Prostate gland (tissue), 2 donors: ENCODE measurements around the gene TP53I13. TPM values are rescaled to one million over a fixed set of nuclear protein-coding genes. Genes with fewer than 3 reads are reported as not detected.

ENCODE experiments used
- DNase-seq: peaks from one replicate; pipeline ENCODE4 v3.0.0-alpha.2; 2019; ENCODE audit warnings: low spot score
- H3K27ac ChIP-seq, 2 donors: fragments of 200-600 bp; sonication (generic); 2 replicates each; pipeline ENCODE4 v1.5.1; 2017 to 2019
- H3K27me3 ChIP-seq: fragments of 200-600 bp; sonication (generic); replicated peaks from 2 replicates; pipeline ENCODE4 v1.5.1; 2019; ENCODE audit not compliant: insufficient read depth
- H3K36me3 ChIP-seq, 2 donors: fragments of 200-600 bp; sonication (generic); 1 replicate in 1 of 2; 2 replicates in 1 of 2; pipeline versions ENCODE4 v1.5.1 to v1.8.1; 2017 to 2019
- H3K4me1 ChIP-seq: fragments of 200-600 bp; sonication (generic); replicated peaks from 2 replicates; pipeline ENCODE4 v1.5.1; 2019
- H3K4me3 ChIP-seq, 2 donors: fragments of 200-600 bp; sonication (generic); 2 replicates each; pipeline ENCODE4 v1.5.1; 2017 to 2019
- H3K9me3 ChIP-seq: fragments of 200-600 bp; sonication (generic); 2 replicates; pipeline ENCODE4 v1.5.1; 2017
- CTCF ChIP-seq, 4 experiments: fragments of 200-600 bp in 2 of 4; fragments of 450-650 bp in 2 of 4; sonication (generic) in 2 of 4; IDR thresholded peaks; 1 replicate in 3 of 4; 2 replicates in 1 of 4; pipeline ENCODE4 v1.5.1; 2016 to 2019; ENCODE audit warnings: antibody characterized with exemption in 4 of 4, mild to moderate bottlenecking in 2 of 4, moderate library complexity in 2 of 4
- POLR2A ChIP-seq: fragments of 450-650 bp; IDR thresholded peaks from one replicate; pipeline ENCODE4 v1.6.1; 2016; ENCODE audit warnings: antibody characterized with exemption, mild to moderate bottlenecking
- POLR2AphosphoS5 ChIP-seq: sonication (generic); formaldehyde crosslinking; IDR thresholded peaks from one replicate; pipeline ENCODE4 v1.6.1; 2017; ENCODE audit warnings: antibody characterized with exemption
- WGBS: methylation state at CpG from one replicate; pipeline ENCODE4 v1.1.5; 2018; 5-methylcytosine and 5-hydroxymethylcytosine counted together
- intact Hi-C: fragments of 100-400 bp; cut with DNase I; formaldehyde crosslinking; loops from one replicate; pipeline ENCODE4 v1.14.2; 2022
- total RNA-seq, 2 donors: library from RNA; depleted of rRNA; stranded (reverse); fragments of >200 nt; gene quantifications; one replicate each; pipeline ENCODE4 v1.1.0, GENCODE V29; 2016

Gene TP53I13
- total RNA-seq, 2 donors from 2014 or later: 52.5 to 82.0 TPM

- intact Hi-C loops: no loop called here
- H3K27me3 ChIP-seq: no peaks in the 10 kb centered on the region
- H3K4me3 ChIP-seq: no peak overlapping the region
- DNase-seq: no peak
- peaks cover 1% of the 10 kb centered on the region for H3K4me1 ChIP-seq
- TF ChIP-seq POLR2AphosphoS5: no peak
- TF ChIP-seq CTCF (IDR thresholded peaks at IDR 0.05): no peak
- no peak for TF ChIP-seq POLR2A
- no peaks in the 10 kb centered on the region for H3K9me3 ChIP-seq
- H3K36me3 ChIP-seq: no peaks in the 10 kb centered on the region
- H3K27ac ChIP-seq: no peak overlapping the region
These were observed 50.8 kb downstream of the TP53I13 start for GRCh38 chr17:29619251-29619650.

- Histone ChIP-seq H3K9me3 (no peaks in the 10 kb centered on the region), H3K4me3 (no peak overlapping the region), H3K4me1 (no peaks in the 10 kb centered on the region), H3K36me3 (no peaks in the 10 kb centered on the region), H3K27me3 (no peaks in the 10 kb centered on the region), H3K27ac (no peak overlapping the region)
- no peak for DNase-seq
- TF ChIP-seq POLR2AphosphoS5: no peak
- TF ChIP-seq POLR2A: no peak
- no peak for TF ChIP-seq CTCF (IDR thresholded peaks at IDR 0.05)
- intact Hi-C loops: no loop called here
- 100% methylated on average over 4 of the region's 4 CpGs for WGBS
These were observed 51.8 kb downstream of the TP53I13 start for GRCh38 chr17:29620271-29620670.

DNA sequence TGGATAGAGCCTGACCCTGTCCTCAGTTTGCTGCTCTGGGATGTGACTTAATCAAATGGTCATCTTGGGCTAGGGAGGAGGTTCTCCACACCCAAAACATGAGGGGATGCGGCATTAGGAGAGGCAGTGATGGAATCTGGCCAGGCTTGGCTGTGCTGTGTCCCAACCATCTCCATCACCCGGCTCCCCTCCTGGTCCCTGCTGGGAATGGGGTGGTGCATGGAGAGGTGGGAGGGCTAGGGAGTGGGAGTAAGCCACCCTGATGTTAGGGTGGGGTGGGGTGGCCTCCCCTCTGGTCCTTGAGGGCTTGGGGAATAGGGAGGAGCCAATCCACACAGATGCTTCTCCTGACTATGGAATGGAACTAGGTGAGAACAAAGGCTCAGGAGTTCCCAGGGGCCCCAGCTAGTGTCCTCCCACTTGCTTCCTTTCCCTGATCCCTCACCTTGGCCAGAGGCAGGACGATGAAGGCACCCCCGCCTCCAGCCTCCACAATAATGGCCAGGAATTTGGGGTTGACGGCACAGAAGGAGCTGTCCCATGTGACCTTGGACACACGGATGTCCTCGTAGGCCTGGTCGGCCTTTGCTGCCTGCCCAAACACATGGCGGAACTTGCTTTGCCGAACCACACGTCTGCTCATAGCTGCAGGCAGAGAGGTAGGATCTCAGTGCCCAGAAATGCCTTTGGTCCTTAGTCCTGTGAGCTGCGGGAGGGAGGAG, 52.4 kb downstream of the TP53I13 start:
- intact Hi-C loops: no loop called here
- H3K27me3 ChIP-seq: no peaks in the 10 kb centered on the region
- no peak overlapping the region for H3K4me3 ChIP-seq
- no peaks in the 10 kb centered on the region for H3K9me3 ChIP-seq
- WGBS: 97% methylated on average over 12 of the region's 12 CpGs
- H3K4me1 ChIP-seq: no peaks in the 10 kb centered on the region
- H3K27ac ChIP-seq: no peak overlapping the region
- DNase-seq: no peak
- H3K36me3 ChIP-seq: no peaks in the 10 kb centered on the region
- TF ChIP-seq CTCF (IDR thresholded peaks at IDR 0.05) (no peak), POLR2A (no peak), POLR2AphosphoS5 (no peak)

DNA sequence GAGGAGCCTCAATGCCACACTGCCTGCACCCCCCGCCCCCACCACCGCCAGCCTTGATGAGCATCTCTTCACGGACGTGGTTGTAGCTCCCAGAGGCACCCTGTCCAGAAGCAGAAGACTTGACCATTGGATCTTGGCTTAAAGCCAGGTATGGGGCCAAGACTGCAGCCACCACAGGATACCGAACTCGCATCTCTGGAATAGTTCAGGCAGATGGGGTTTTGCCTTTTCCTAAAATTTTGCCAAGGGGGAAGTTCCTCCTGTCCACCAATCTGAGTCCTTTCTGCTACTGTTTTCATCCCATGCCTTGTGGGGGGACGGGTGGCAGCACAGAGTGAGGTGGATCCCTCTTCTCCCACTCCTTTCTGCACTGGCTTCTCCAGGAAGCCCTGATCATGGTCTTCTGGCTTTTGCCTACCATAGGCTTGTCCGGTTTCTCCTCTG, 53.3 kb downstream of the TP53I13 start:
- TF ChIP-seq POLR2A: no peak
- TF ChIP-seq CTCF (IDR thresholded peaks at IDR 0.05): no peak
- TF ChIP-seq POLR2AphosphoS5: no peak
- 70% methylated on average over 8 of the region's 8 CpGs for WGBS
- no peaks in the 10 kb centered on the region for H3K27me3 ChIP-seq
- no peaks in the 10 kb centered on the region for H3K9me3 ChIP-seq
- H3K4me3 ChIP-seq: peak overlapping the region; percentile 50 to 55
- H3K27ac ChIP-seq: peak overlapping the region; percentile 26 to 70
- H3K4me1 ChIP-seq: no peaks in the 10 kb centered on the region
- H3K36me3 ChIP-seq: no peaks in the 10 kb centered on the region
- intact Hi-C loops: no loop called here
- DNase-seq: no peak

Other genes starting within 250 kb of the TP53I13 start
- 10 to 100 TPM; 27.4 to 80.5 TPM for gene TAOK1, start 178.3 kb upstream of the TP53I13 start, total RNA-seq
- 10 to 100 TPM in 1 of 2 donors, 1 to 10 TPM in 1; 9.1 to 14.8 TPM for gene ABHD15, start 1.7 kb upstream of the TP53I13 start, total RNA-seq
- 10 to 100 TPM; 29.1 to 86.9 TPM for gene GIT1, start 20.9 kb downstream of the TP53I13 start, total RNA-seq
- 10 to 100 TPM in 1 of 2 donors, 1 to 10 TPM in 1; 2.7 to 30.0 TPM for gene ANKRD13B, start 24.4 kb downstream of the TP53I13 start, total RNA-seq
- 10 to 100 TPM; 23.4 to 33.5 TPM for gene CORO6, start 54.2 kb downstream of the TP53I13 start, total RNA-seq